Erythroblast (primary cell): ENCODE results near the gene ZCCHC24.

ENCODE experiments used
- GATA1 ChIP-seq: IDR thresholded peaks from 2 replicates; pipeline ENCODE4 v1.6.1; 2011; ENCODE audit warnings: low read depth, mild to moderate bottlenecking, control low read depth, low read length, moderate library complexity
- POLR2A ChIP-seq: IDR thresholded peaks from 2 replicates; pipeline ENCODE4 v1.6.1; 2011; ENCODE audit warnings: mild to moderate bottlenecking, low read length

DNA sequence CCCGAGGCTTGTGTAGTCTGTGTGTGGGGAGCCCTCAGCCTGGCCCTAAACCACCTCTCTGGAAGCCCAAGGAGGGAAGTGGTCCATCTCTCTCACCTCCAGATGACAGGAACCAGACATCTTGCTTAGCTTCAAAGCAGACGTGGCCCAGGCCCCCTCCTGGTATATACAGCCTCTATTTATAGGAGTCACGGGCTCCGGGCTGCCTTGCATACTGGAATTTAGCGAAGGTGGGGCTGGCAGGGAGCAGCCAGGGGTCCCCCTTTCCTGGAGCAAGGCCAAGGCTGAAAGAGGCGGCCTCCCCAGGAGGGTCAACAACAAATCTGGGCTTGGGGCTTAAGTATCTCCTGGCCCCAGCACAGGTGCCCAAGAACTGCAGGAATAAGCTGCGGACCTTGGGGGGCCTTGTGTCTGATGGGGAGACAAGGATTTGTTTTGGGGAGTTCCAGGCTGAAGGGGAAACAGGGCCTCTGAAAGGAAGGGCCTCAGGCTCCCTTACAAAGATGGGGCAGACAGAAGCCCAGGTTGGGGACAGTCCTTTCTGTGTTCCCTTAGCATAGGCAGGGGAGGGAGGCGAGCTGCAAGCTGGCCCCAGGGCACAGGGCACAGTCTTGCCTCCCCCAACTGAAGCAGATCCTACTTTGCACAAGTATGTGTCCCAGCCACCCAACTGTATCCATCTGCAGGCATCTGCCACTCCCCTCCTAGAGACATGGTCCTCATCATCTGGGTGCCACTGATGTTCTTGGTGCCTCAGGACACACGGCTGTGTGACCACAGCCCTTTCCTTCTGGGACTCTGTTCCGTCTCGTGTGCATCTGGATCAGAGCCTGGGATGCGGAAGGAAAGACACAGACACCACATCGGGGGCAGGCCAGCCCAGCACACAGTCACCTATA is 11.9 kb downstream of the ZCCHC24 start:
- TF ChIP-seq POLR2A (no peak), GATA1 (no peak)
